ENCODE measurements around the gene EPB41L4B. TPM values are rescaled to one million over a fixed set of nuclear protein-coding genes. Genes with fewer than 3 reads are reported as not detected.

EPB41L4B gene
- total RNA-seq, result 0.16 and 0.57 TPM in 2 replicates

DNA sequence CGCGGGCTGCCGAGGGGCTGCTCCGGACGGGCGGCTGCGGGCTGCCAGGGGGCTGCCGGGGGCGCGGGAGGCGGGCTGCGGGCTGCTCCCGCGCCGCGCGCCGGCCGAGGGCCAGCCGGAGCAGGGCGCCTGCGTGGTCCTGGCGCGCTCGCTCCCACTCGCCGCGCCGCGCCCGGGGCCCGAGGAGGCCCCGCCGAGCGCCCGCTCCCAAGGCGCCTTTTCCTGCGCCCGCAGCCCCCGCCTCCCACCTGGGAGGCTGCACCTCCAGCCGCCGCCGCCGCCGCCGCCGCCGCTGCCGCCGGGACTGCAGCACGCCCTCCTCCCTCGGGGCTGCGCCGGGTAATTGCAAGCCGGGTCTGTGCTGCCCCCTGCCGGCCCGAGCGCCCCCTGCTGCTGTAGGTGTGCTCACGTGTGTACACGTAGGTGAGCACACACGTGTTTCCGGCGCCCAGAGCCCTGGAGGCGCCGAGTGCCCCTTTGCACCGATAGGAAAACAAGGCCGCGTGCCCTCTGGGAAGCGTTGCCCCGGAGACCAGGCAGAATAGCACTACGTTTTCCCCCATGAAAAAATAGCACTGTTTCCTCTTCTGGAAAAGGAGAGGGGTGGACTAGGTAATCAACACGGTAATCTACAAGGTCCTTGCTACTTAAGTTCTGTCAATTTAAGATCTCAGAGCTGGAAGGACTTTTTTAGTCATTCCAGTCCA lies at the start of gene EPB41L4B:
Gene EPB41L4B, minus strand, starts transcription at position 318 of the 707 bp plus-strand sequence. CDS start 613 bp downstream, outside the sequence.

DNA sequence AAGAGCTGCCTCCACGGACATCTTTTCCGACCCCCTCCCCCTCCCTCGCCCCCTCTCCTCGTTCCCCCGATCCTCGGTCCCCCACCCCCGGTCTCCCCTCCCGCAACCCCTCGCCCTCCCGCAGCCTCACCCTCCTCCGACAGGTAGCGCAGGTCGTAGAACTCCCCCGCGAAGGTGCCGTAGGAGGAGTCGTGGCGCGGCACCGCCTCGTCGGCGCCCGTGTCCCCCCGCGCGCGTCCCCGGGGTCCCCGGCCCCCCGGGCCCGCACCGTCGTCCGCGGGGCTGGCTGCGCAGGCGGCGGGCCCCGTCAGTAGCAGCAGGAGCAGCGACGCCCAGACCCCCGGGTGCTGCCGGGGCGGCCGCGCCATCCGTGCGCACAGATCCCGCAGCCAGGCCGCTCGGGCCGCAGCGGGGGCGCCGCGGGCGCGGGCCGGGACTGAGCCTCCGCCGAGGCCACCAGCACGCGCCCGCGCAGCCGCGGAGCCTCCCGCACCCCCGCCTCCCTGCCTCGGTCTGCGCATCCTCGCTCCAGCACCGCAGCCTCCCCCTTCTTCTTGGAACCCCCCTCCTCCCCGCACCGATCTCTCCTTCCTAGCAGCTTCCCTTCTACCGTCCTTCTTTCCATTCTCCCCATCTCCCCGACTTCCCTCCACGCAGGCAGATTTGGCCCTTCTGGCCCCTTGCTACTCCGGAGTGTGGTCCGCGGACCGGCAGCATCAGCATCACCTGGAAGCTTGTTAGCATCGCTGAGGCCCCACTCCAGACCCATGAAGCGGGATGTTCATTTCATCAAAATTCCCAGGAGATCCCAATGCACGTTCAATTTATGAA lies 153.9 kb downstream of the EPB41L4B start, which contains the start of gene FRRS1L:
Gene FRRS1L, minus strand, starts transcription at position 479 of the 831 bp plus-strand sequence. Its CDS starts 111 bp downstream, at position 368.

Other genes starting within 250 kb of the EPB41L4B start
- gene TMEM245, start 201.1 kb downstream of the EPB41L4B start, total RNA-seq, result 41.0 and 99.8 TPM in 2 replicates
- under 0.01 and 0.06 TPM in 2 replicates for gene FRRS1L, start 153.8 kb downstream of the EPB41L4B start, total RNA-seq
- under 0.01 and 2.7 TPM in 2 replicates for gene PTPN3, start 177.2 kb upstream of the EPB41L4B start, total RNA-seq

All from bladder microvascular endothelial cell (primary cell).